IMR-90 (cell line): Measurements from ENCODE around the gene AARS1. TPM values are rescaled to one million over a fixed set of nuclear protein-coding genes. Genes with fewer than 3 reads are reported as not detected.
"Not testable (repeated sequence)": the region's sequence is repeated elsewhere in the genome, so short reads cannot be mapped to it uniquely, and the experiment has no call there.

Source experiments
- ATAC-seq: fragments of 200-7000 bp; cut with Tn5 transposase; 2 replicates; pipeline ENCODE4 v1.9.1; 2020; ENCODE audit warnings: low read depth, mild to moderate bottlenecking, moderate library complexity
- BruUV-seq: library from RNA; stranded (reverse); fragments of 400-500 nt; replicated peaks from 2 replicates; lab custom pipeline; 2021; lab: Mats Ljungman, UMichigan
- CTCF ChIA-PET: fragments of 300-600 bp; formaldehyde crosslinking; extraction: SDS; loops from one replicate; lab custom pipeline; 2021; ENCODE audit warnings: antibody characterized with exemption; lab: Yijun Ruan, JAX
- POLR2A ChIA-PET: fragments of 300-600 bp; sonication (Branson Sonifier 250); formaldehyde crosslinking; loops from one replicate; lab custom pipeline; 2022; ENCODE audit warnings: antibody characterized with exemption; ENCODE audit not compliant: unreplicated experiment; lab: Charles Lee
- DNase-seq: peaks from one replicate; pipeline ENCODE4 v3.0.0; 2013
- H2AFZ ChIP-seq: replicated peaks from 2 replicates; pipeline ENCODE3; 2013; ENCODE audit warnings: low read length, mild to moderate bottlenecking; ENCODE audit not compliant: poor library complexity
- H2AK5ac ChIP-seq: 2 replicates; pipeline ENCODE4 v1.6.1; 2013; ENCODE audit warnings: low read depth, low read length, inconsistent platforms
- H2AK9ac ChIP-seq: replicated peaks from 2 replicates; pipeline ENCODE3; 2013; ENCODE audit warnings: mild to moderate bottlenecking, low read depth, low read length, moderate library complexity; ENCODE audit not compliant: poor library complexity
- H2BK120ac ChIP-seq: 2 replicates; pipeline ENCODE4 v1.6.1; 2013; ENCODE audit warnings: low read depth, low read length, inconsistent platforms
- H2BK15ac ChIP-seq: 3 replicates; pipeline ENCODE4 v1.6.1; 2013; ENCODE audit warnings: low read depth, low read length, inconsistent platforms
- H2BK20ac ChIP-seq: 2 replicates; pipeline ENCODE4 v1.6.1; 2013; ENCODE audit warnings: low read depth, mild to moderate bottlenecking, inconsistent platforms, low read length, moderate library complexity
- H2BK5ac ChIP-seq: 2 replicates; pipeline ENCODE4 v1.6.1; 2013; ENCODE audit warnings: mild to moderate bottlenecking, low read depth, low read length, inconsistent platforms; ENCODE audit not compliant: poor library complexity, severe bottlenecking
- H3K14ac ChIP-seq: replicated peaks from 2 replicates; pipeline ENCODE4 v1.6.1; 2013; ENCODE audit warnings: low read depth, low read length, inconsistent platforms
- H3K18ac ChIP-seq: 2 replicates; pipeline ENCODE4 v1.6.1; 2013; ENCODE audit warnings: low read depth, low read length, control low read depth
- H3K23ac ChIP-seq: 2 replicates; pipeline ENCODE4 v1.6.1; 2013; ENCODE audit warnings: low read depth, low read length, inconsistent platforms
- H3K27ac ChIP-seq: 2 replicates; pipeline ENCODE4 v1.5.1; 2013; ENCODE audit warnings: mild to moderate bottlenecking, control low read depth, low read length; ENCODE audit not compliant: insufficient read depth
- H3K27me3 ChIP-seq: 2 replicates; pipeline ENCODE4 v1.6.1; 2013; ENCODE audit warnings: low read length; ENCODE audit not compliant: control insufficient read depth, insufficient read depth
- H3K36me3 ChIP-seq: 2 replicates; pipeline ENCODE4 v1.6.1; 2013; ENCODE audit warnings: low read length, mixed read lengths; ENCODE audit not compliant: control insufficient read depth, insufficient read depth
- H3K4ac ChIP-seq: 2 replicates; pipeline ENCODE4 v1.6.1; 2013; ENCODE audit warnings: low read depth, low read length, inconsistent platforms
- H3K4me1 ChIP-seq: 2 replicates; pipeline ENCODE4 v1.6.1; 2013; ENCODE audit warnings: low read length, mixed read lengths; ENCODE audit not compliant: control insufficient read depth, insufficient read depth
- H3K4me2 ChIP-seq: 2 replicates; pipeline ENCODE4 v1.6.1; 2013; ENCODE audit warnings: low read depth, mild to moderate bottlenecking, control low read depth, low read length, moderate library complexity
- H3K4me3 ChIP-seq: 2 replicates; pipeline ENCODE4 v1.5.1; 2013; ENCODE audit warnings: low read depth, mild to moderate bottlenecking, control low read depth, low read length, moderate library complexity; ENCODE audit not compliant: insufficient read depth
- H3K56ac ChIP-seq: 2 replicates; pipeline ENCODE4 v1.6.1; 2013; ENCODE audit warnings: low read length, inconsistent platforms; ENCODE audit not compliant: insufficient read depth; ENCODE audit errors: extremely low read depth
- H3K79me1 ChIP-seq, 2 experiments: 2 replicates each; pipeline ENCODE4 v1.6.1; 2013; ENCODE audit warnings: low read length in 2 of 2, inconsistent platforms in 1 of 2, low read depth in 1 of 2
- H3K9ac ChIP-seq: 2 replicates; pipeline ENCODE4 v1.6.1; 2013; ENCODE audit warnings: low read depth, low read length, control low read depth
- H3K9me1 ChIP-seq: 2 replicates; pipeline ENCODE4 v1.6.1; 2013; ENCODE audit warnings: low read length, inconsistent platforms; ENCODE audit not compliant: insufficient read depth
- H3K9me3 ChIP-seq: 2 replicates; pipeline ENCODE4 v1.6.1; 2013; ENCODE audit warnings: low read length; ENCODE audit not compliant: control insufficient read depth, insufficient read depth
- H4K20me1 ChIP-seq: 2 replicates; pipeline ENCODE4 v1.6.1; 2013; ENCODE audit warnings: low read length, inconsistent platforms; ENCODE audit not compliant: insufficient read depth
- H4K5ac ChIP-seq: 2 replicates; pipeline ENCODE4 v1.6.1; 2013; ENCODE audit warnings: mild to moderate bottlenecking, low read depth, low read length, control low read depth
- H4K8ac ChIP-seq, 2 experiments: 2 replicates each; pipeline ENCODE4 v1.6.1; 2013; ENCODE audit warnings: low read depth in 2 of 2, low read length in 2 of 2, control low read depth in 1 of 2, inconsistent platforms in 1 of 2
- H4K91ac ChIP-seq: 2 replicates; pipeline ENCODE4 v1.6.1; 2013; ENCODE audit warnings: low read depth, low read length, inconsistent platforms; ENCODE audit not compliant: insufficient read depth
- WGBS, 2 experiments: methylation state at CpG; one replicate each; pipeline versions ENCODE4 v1.1.5 to v1.1.7; 2013; ENCODE audit warnings: missing lambda C conversion rate in 2 of 2; ENCODE audit not compliant: insufficient read length in 1 of 2; ENCODE audit errors: extremely low coverage in 2 of 2; 5-methylcytosine and 5-hydroxymethylcytosine counted together
- dilution Hi-C: fragments of 300-500 bp; cut with HindIII; formaldehyde crosslinking; loops from one replicate; pipeline ENCODE4 v1.14.3; 2018; ENCODE audit warnings: low sequenced_read_pairs; ENCODE audit not compliant: unreplicated experiment
- in situ Hi-C: fragments of 300-500 bp; cut with MboI; formaldehyde crosslinking; loops from 3 replicates; pipeline ENCODE4 v1.14.3; 2019; ENCODE audit warnings: low sequenced_read_pairs, inconsistent platforms, mixed read lengths
- intact Hi-C: fragments of 100-400 bp; cut with micrococcal nuclease; formaldehyde crosslinking; loops from 2 replicates; pipeline ENCODE4 v1.10.0; 2022
- polyA plus RNA-seq, 3 experiments: library from polyadenylated mRNA; depleted of rRNA; stranded (reverse); fragments of >200 nt; gene quantifications; 2 replicates each; pipeline ENCODE4 v1.2.3, GENCODE V29; 2012; ENCODE audit warnings: low replicate concordance in 1 of 3
- total RNA-seq: library from RNA; depleted of rRNA; stranded (reverse); fragments of >200 nt; gene quantifications from 2 replicates; pipeline ENCODE4 v1.2.3, GENCODE V29; 2012

Gene AARS1
- total and polyA plus RNA-seq, 2 of the 4 experiments (the other 2 are of a cell fraction), result 104 to 139 TPM

- dilution Hi-C loops, H2BK20ac ChIP-seq, H2BK15ac ChIP-seq, H3K4me1 ChIP-seq, H4K91ac ChIP-seq, H4K8ac ChIP-seq, H3K27ac ChIP-seq, H3K9me1 ChIP-seq, H3K56ac ChIP-seq, H2BK5ac ChIP-seq, BruUV-seq, H3K18ac ChIP-seq, ATAC-seq, H2AK9ac ChIP-seq, in situ Hi-C loops, H3K4ac ChIP-seq, H3K9me3 ChIP-seq, H3K4me2 ChIP-seq, CTCF ChIA-PET, H3K23ac ChIP-seq, H3K4me3 ChIP-seq, H3K9ac ChIP-seq, H3K14ac ChIP-seq, H2AFZ ChIP-seq, H2BK120ac ChIP-seq, DNase-seq, H3K27me3 ChIP-seq, H2AK5ac ChIP-seq, intact Hi-C loops, H4K5ac ChIP-seq, POLR2A ChIA-PET: not testable (repeated sequence)
- peaks cover 25% of the 10 kb centered on the region; the same call in 1 of the 2 replicates for H4K20me1 ChIP-seq
- WGBS, 2 experiments, result no CpG with 5 or more reads among the region's 6 CpGs
- peaks cover 10 to 35% of the 10 kb centered on the region in 2 experiments for H3K79me1 ChIP-seq
- peaks cover 78% of the 10 kb centered on the region for H3K36me3 ChIP-seq
Measured at GRCh38 chr16:70259903-70260302, 29.4 kb downstream of the AARS1 start.
